Endothelial cell (in vitro differentiated cells): Measurements from ENCODE around the gene SOX6. TPM values are rescaled to one million over a fixed set of nuclear protein-coding genes. Genes with fewer than 3 reads are reported as not detected.

Experiments used
- DNase-seq: peaks from one replicate; pipeline ENCODE4 v3.0.0; 2021; ENCODE audit warnings: low spot score
- H3K27ac Mint-ChIP-seq: one replicate; pipeline ENCODE4 v1.8.0; 2021; ENCODE audit warnings: mixed read lengths, inconsistent platforms; ENCODE audit not compliant: unreplicated experiment
- H3K27me3 Mint-ChIP-seq: one replicate; pipeline ENCODE4 v1.8.0; 2021; ENCODE audit warnings: mild to moderate bottlenecking, moderate library complexity, mixed read lengths, inconsistent platforms; ENCODE audit not compliant: unreplicated experiment
- H3K36me3 Mint-ChIP-seq: one replicate; pipeline ENCODE4 v1.8.0; 2021; ENCODE audit warnings: mild to moderate bottlenecking, low read depth, mixed read lengths, inconsistent platforms; ENCODE audit not compliant: unreplicated experiment
- H3K4me1 Mint-ChIP-seq: one replicate; pipeline ENCODE4 v1.8.0; 2021; ENCODE audit warnings: mild to moderate bottlenecking, mixed read lengths, inconsistent platforms; ENCODE audit not compliant: unreplicated experiment
- H3K4me3 Mint-ChIP-seq: one replicate; pipeline ENCODE4 v1.8.0; 2021; ENCODE audit warnings: mild to moderate bottlenecking, mixed read lengths, inconsistent platforms; ENCODE audit not compliant: unreplicated experiment
- H3K9me3 Mint-ChIP-seq: one replicate; pipeline ENCODE4 v1.8.0; 2021; ENCODE audit warnings: mixed read lengths, inconsistent platforms; ENCODE audit not compliant: unreplicated experiment
- total RNA-seq: library from RNA; stranded (reverse); fragmentation: NEBNext Ultra II Directional; extraction: Animal tissue kit (Norgen Biotek cat#: 25700); gene quantifications from one replicate; pipeline ENCODE4 v1.2.1, GENCODE V29; 2021; ENCODE audit not compliant: unreplicated experiment
- TF ChIP-seq, protein P1 (sequence below): fragments of 200-600 bp; sonication (generic); IDR thresholded peaks from one replicate; pipeline ENCODE4 v1.5.0; 2021; ENCODE audit warnings: antibody characterized with exemption; ENCODE audit not compliant: unreplicated experiment

The SOX6 gene
- total RNA-seq, 1 donor from 2014 or later = 21.0 TPM

DNA sequence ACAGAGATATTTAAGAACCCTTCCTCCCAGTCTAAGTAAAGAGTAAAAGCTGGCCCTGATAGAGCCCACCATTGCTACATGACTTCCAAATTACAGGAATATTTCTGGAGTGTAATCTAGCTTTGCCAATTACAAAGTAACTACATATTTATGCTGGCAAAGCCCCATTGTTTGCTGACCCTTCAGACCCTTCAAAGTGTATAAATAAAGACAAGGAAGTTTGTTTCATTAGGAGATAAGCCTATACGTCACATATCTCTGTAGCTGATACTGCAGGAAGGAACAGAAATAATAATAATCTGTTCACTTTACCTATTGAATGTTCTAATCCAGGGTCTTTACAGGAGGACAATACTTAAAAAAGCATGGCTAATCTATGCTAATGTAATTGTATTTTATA, 375.1 kb downstream of the SOX6 start:
- peaks cover 4% of the 10 kb centered on the region for H3K27me3 Mint-ChIP-seq
- no peaks in the 10 kb centered on the region for H3K9me3 Mint-ChIP-seq
- TF ChIP-seq, protein P1, sequence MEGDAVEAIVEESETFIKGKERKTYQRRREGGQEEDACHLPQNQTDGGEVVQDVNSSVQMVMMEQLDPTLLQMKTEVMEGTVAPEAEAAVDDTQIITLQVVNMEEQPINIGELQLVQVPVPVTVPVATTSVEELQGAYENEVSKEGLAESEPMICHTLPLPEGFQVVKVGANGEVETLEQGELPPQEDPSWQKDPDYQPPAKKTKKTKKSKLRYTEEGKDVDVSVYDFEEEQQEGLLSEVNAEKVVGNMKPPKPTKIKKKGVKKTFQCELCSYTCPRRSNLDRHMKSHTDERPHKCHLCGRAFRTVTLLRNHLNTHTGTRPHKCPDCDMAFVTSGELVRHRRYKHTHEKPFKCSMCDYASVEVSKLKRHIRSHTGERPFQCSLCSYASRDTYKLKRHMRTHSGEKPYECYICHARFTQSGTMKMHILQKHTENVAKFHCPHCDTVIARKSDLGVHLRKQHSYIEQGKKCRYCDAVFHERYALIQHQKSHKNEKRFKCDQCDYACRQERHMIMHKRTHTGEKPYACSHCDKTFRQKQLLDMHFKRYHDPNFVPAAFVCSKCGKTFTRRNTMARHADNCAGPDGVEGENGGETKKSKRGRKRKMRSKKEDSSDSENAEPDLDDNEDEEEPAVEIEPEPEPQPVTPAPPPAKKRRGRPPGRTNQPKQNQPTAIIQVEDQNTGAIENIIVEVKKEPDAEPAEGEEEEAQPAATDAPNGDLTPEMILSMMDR = no peak
- no peak for DNase-seq
- H3K4me1 Mint-ChIP-seq = no peaks in the 10 kb centered on the region
- no peak overlapping the region for H3K4me3 Mint-ChIP-seq
- no peaks in the 10 kb centered on the region for H3K36me3 Mint-ChIP-seq
- no peak overlapping the region for H3K27ac Mint-ChIP-seq

GRCh38 chr11:15977116-15977515, 379.2 kb downstream of the SOX6 start:
- DNase-seq = no peak
- TF ChIP-seq, protein P1 = no peak
- no peaks in the 10 kb centered on the region for H3K9me3 Mint-ChIP-seq
- no peak overlapping the region for H3K4me3 Mint-ChIP-seq
- H3K27ac Mint-ChIP-seq = no peak overlapping the region
- H3K27me3 Mint-ChIP-seq = no peaks in the 10 kb centered on the region
- peaks cover 4% of the 10 kb centered on the region for H3K4me1 Mint-ChIP-seq
- no peaks in the 10 kb centered on the region for H3K36me3 Mint-ChIP-seq

DNA sequence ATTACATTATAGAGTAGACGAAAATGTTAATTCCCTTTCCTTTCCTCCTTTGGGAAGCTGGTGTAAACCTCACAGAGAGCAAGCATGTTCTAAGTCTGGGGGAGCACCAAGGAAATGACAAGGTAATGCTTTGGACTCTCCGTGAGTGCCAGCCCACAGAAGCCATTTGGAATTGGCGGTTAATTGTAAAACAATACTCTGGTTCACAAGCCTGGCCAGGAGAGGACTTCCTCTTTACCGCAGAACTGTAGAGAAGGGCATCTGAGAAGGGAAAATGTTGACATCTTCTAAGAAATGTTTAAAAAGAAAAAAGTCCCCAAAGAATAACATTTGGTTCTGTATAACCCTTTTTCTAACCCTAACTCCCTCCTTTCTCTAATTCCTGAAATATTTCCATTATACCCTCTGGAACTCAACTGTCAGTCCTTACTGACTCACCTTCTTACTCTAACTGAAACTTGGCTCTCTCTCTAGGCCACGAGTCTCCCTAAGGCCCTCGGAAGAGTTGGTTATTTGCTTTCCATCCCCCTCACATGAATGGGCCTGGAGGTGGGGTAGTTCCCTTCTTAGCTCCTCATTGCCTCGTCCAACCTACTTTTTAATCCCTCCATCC, 379.8 kb downstream of the SOX6 start:
- no peaks in the 10 kb centered on the region for H3K9me3 Mint-ChIP-seq
- no peak for DNase-seq
- H3K4me1 Mint-ChIP-seq = peaks cover 4% of the 10 kb centered on the region
- TF ChIP-seq, protein P1 = no peak
- H3K4me3 Mint-ChIP-seq = no peak overlapping the region
- no peaks in the 10 kb centered on the region for H3K36me3 Mint-ChIP-seq
- no peak overlapping the region for H3K27ac Mint-ChIP-seq
- no peaks in the 10 kb centered on the region for H3K27me3 Mint-ChIP-seq

- no peak for DNase-seq
- Mint-ChIP-seq H3K4me3 (no peak overlapping the region), H3K27ac (no peak overlapping the region), H3K4me1 (peaks cover 4% of the 10 kb centered on the region), H3K36me3 (no peaks in the 10 kb centered on the region), H3K27me3 (no peaks in the 10 kb centered on the region), H3K9me3 (no peaks in the 10 kb centered on the region)
- TF ChIP-seq, protein P1 = no peak
These were observed 380.6 kb downstream of the SOX6 start for GRCh38 chr11:15975742-15976141.

DNA sequence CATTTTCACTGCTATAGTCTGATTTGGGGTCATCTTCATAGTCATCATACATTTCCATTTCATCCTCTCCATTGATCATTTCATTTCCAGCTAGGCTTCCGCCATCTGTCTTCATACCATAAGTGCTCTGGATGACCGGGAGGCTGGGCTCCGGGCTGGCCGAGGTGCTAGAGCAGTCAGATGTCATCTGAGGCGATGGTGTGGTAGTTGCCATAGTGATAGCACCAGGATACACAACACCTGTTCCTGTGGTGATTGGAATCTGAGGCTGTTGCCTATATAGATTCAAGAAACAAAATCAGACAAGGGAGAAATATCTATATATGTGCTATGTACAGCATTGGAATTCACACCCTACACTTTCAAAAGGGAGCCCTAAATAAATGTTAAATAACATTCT, 383.5 kb downstream of the SOX6 start:
- Mint-ChIP-seq H3K36me3 (no peaks in the 10 kb centered on the region), H3K27ac (no peak overlapping the region), H3K4me1 (peaks cover 6% of the 10 kb centered on the region), H3K9me3 (no peaks in the 10 kb centered on the region), H3K4me3 (no peak overlapping the region), H3K27me3 (no peaks in the 10 kb centered on the region)
- TF ChIP-seq, protein P1 = no peak
- DNase-seq = no peak
